GM21515 (cell line): Measurements from ENCODE around the gene GPR89A.
"Not testable (repeated sequence)": the region's sequence is repeated elsewhere in the genome, so short reads cannot be mapped to it uniquely, and the experiment has no call there.

Experiments
- ATAC-seq: cut with Tn5 transposase; IDR thresholded peaks from one replicate; pipeline ENCODE4 v1.9.1; 2021; ENCODE audit not compliant: unreplicated experiment

The GPR89A gene

DNA sequence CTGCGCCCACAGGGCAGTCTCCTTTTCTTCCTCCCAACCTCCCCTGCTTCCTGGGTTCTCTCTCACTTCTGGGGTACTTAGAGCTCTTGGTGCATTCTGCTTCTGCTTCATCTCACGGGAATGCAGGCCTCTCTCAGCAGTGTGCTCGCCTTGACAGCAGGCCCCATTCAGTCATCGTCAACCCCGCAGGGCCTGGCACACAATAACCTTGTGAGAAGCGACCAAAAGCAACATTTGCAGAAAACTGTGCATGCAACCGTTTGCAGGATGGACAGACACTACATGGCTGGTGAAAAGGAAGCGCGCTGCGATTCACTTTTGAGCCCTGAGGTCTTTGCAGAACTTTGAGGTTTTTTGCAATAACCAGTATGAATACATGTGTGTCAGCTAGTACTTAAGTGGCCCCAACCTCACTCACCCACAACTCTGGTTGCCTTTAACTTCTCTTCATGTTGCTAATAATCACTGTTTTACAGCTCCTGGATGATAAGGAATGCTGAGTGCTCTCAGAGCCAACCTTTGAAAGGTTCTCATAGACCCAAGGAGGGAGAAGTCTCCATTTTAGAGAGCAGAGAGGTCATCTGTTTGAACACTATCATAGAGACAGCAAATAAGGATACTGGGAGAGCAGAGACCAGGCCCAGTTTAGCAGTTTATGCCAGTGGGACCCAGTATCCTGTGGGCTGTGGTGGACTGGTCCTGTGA is 109.0 kb downstream of the GPR89A start:
- no peak for ATAC-seq

DNA sequence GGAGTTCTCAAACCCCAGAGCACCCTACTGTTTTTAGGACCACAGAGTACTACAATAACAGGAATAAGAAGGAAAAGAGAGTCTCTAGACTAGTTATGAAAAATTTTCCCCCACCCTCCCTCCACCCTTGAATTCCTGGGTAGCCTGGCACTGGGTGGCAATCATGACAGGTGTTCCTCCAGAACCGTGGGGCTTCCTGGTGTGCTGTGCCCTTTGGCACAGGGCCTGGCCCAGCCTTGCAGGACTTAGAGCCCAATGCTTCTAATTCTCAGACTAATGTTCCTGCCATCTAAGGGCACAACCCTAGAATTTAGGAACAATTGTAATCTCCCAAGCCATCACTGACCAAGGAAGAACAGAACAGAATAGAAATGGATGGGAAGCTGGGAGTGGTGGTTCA is 110.0 kb downstream of the GPR89A start:
- no peak for ATAC-seq

DNA sequence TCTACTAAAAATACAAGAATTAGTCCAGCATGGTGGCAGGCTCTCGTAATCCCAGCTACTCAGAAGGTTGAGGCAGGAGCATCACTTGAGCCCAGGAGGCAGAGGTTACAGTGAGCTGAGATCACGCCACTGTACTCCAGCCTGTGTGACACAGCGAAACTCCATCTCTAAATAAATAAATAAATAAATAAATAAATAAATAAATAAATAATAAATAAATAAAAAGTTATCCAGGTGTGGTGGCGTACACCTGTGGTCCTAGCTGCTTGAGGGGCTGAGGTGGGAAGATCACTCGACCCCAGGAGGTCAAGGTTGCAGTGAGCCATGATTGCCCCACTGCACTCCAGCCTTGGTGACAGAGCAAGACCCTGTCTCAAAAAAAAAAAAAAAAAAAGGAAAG is 110.7 kb downstream of the GPR89A start:
- ATAC-seq, result not testable (repeated sequence)

DNA sequence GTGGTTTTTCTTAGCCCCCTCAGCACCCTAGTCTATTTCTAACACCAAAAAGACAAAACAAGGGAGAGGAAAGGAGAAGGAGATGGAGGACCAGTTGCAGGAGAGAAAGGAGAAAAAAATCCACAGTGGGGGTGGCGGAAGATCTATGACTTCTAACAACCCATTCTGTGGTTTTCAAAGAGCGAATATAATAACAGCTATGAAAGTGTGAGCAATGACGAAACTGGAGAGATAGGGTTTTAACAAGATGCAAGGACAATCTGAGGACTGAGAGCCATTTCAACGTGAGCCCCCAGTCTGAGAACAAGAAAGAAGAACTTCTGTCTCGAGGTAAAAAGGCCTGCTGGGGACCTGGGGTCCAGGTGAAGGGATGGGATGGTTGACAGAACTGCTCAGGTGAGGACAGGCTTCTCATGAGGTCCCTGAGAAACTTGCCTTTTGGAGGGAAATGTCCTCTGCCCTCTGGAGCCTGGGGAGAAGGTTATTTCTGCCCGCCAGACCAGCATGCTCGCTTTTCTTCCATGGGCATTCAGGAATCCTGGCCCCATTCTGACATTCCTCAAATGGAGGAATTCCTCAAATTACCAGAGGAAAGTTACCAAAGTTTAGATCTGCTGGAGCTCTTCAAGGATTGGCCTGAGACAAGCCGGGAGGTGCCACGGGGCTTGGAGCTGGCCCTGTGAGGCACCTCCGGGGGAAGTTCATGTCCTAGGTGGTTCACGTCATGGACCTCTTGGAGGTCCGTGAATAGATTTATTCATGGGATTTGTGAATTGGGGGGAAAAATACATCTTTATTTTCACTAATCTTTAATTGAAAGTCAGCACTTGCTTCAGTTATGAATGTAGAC is 111.7 kb downstream of the GPR89A start, which contains the start of gene CD160:
TSS of gene CD160 (plus strand) at position 270 of the 850 bp plus-strand sequence. CDS start 8,829 bp downstream, outside the sequence.
- ATAC-seq, result no peak
